Astrocyte (in vitro differentiated cells and primary cell): Measurements from ENCODE around the gene LRBA. TPM values are rescaled to one million over a fixed set of nuclear protein-coding genes. Genes with fewer than 3 reads are reported as not detected.

Experiments
- DNase-seq: peaks from one replicate; pipeline ENCODE4 v3.0.0-alpha.2; 2010; ENCODE audit warnings: low read depth
- FAIRE-seq: peaks from 2 replicates; lab custom pipeline; 2011; peaks lifted over from hg19 to GRCh38; lab: Jason Lieb, UNC
- H2AFZ ChIP-seq: 2 replicates; pipeline ENCODE4 v1.6.0; 2012; ENCODE audit warnings: low read depth, low read length, inconsistent platforms
- H3K27ac ChIP-seq: 2 replicates; pipeline ENCODE4 v1.5.1; 2011; ENCODE audit warnings: low read depth, low read length, inconsistent platforms
- H3K27me3 ChIP-seq: 2 replicates; pipeline ENCODE4 v1.6.0; 2011; ENCODE audit warnings: low read length, inconsistent platforms; ENCODE audit not compliant: insufficient read depth
- H3K36me3 ChIP-seq: 2 replicates; pipeline ENCODE4 v1.5.1; 2011; ENCODE audit warnings: low read length, inconsistent platforms; ENCODE audit not compliant: insufficient read depth
- H3K4me1 ChIP-seq: 2 replicates; pipeline ENCODE4 v1.5.1; 2011; ENCODE audit warnings: low read length, inconsistent platforms; ENCODE audit not compliant: insufficient read depth
- H3K4me2 ChIP-seq: 2 replicates; pipeline ENCODE4 v1.6.0; 2012; ENCODE audit warnings: low read length, inconsistent platforms
- H3K4me3 ChIP-seq: 2 replicates; pipeline ENCODE4 v1.5.1; 2011; ENCODE audit warnings: low read depth, mild to moderate bottlenecking, low read length, inconsistent platforms; ENCODE audit not compliant: insufficient read depth
- H3K79me2 ChIP-seq: 2 replicates; pipeline ENCODE4 v1.6.0; 2012; ENCODE audit warnings: mild to moderate bottlenecking, low read length, inconsistent platforms; ENCODE audit not compliant: insufficient read depth
- H3K9ac ChIP-seq: 2 replicates; pipeline ENCODE4 v1.6.0; 2012; ENCODE audit warnings: mild to moderate bottlenecking, low read length, inconsistent platforms
- H3K9me3 ChIP-seq: 2 replicates; pipeline ENCODE4 v1.5.1; 2012; ENCODE audit warnings: low read depth, mild to moderate bottlenecking, low read length, inconsistent platforms; ENCODE audit not compliant: insufficient read depth
- H4K20me1 ChIP-seq: 2 replicates; pipeline ENCODE4 v1.6.0; 2012; ENCODE audit warnings: low read length, inconsistent platforms; ENCODE audit not compliant: insufficient read depth
- H3K27ac Mint-ChIP-seq: one replicate; pipeline ENCODE4 v1.8.0; 2021; ENCODE audit warnings: mild to moderate bottlenecking, mixed read lengths; ENCODE audit not compliant: unreplicated experiment
- H3K27me3 Mint-ChIP-seq: one replicate; pipeline ENCODE4 v1.8.0; 2021; ENCODE audit warnings: low read depth, mixed read lengths; ENCODE audit not compliant: unreplicated experiment
- H3K36me3 Mint-ChIP-seq: one replicate; pipeline ENCODE4 v1.8.0; 2021; ENCODE audit warnings: low read depth, mixed read lengths; ENCODE audit not compliant: unreplicated experiment
- H3K4me1 Mint-ChIP-seq: one replicate; pipeline ENCODE4 v1.8.0; 2021; ENCODE audit warnings: low read depth, mixed read lengths; ENCODE audit not compliant: unreplicated experiment
- H3K4me3 Mint-ChIP-seq: one replicate; pipeline ENCODE4 v1.8.0; 2021; ENCODE audit warnings: mild to moderate bottlenecking, moderate library complexity, mixed read lengths; ENCODE audit not compliant: unreplicated experiment
- H3K9me3 Mint-ChIP-seq: one replicate; pipeline ENCODE4 v1.8.0; 2021; ENCODE audit warnings: mild to moderate bottlenecking, mixed read lengths; ENCODE audit not compliant: unreplicated experiment
- CTCF ChIP-seq: IDR thresholded peaks from 2 replicates; pipeline ENCODE4 v1.5.1; 2011; ENCODE audit warnings: low read depth, mild to moderate bottlenecking, inconsistent platforms, low read length, moderate library complexity; ENCODE audit not compliant: insufficient read depth
- EZH2 ChIP-seq: IDR thresholded peaks from 2 replicates; pipeline ENCODE4 v1.6.1; 2012; ENCODE audit warnings: mild to moderate bottlenecking, low read length, inconsistent platforms; ENCODE audit not compliant: insufficient read depth
- total RNA-seq: library from RNA; stranded (reverse); gene quantifications from 2 replicates; pipeline ENCODE4 v1.2.1, GENCODE V29; 2021

Gene LRBA
- total RNA-seq, 1 donor from 2014 or later, result 25.3 TPM

DNA sequence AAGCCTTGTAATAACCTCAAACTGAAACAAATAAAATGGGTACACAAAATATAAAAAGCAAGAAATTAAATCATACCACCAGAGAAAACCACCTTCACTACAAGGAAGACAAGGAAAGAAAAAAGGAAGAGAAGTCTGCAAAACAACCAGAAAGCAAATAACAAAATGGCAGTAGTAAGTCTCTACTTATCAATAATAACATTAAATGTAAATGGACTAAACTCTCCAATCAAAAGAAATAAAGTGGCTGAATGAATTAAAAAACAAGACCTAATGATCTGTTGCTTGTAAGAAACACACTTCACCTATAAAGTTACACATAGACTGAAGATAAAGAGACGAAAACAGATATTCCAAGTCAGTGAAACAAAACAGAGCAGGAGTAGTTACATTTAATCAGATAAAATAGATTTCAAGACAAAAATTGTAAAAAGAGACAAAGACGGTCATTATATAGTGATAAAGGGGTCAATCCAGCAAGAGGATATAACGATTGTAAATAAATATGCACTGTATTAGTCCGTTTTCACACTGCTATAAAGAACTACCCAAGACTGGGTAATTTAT, 289.0 kb downstream of the LRBA start:
- Histone ChIP-seq H3K4me2 (no peak overlapping the region), H3K4me3 (no peak overlapping the region), H3K4me1 (no peaks in the 10 kb centered on the region), H3K27me3 (no peaks in the 10 kb centered on the region), H3K79me2 (no peaks in the 10 kb centered on the region), H3K9me3 (peaks cover 3% of the 10 kb centered on the region), H3K36me3 (no peaks in the 10 kb centered on the region), H3K27ac (no peak overlapping the region), H3K9ac (no peak overlapping the region), H4K20me1 (no peaks in the 10 kb centered on the region), H2AFZ (no peak overlapping the region)
- no peak for TF ChIP-seq EZH2
- Mint-ChIP-seq H3K27me3 (no peaks in the 10 kb centered on the region), H3K4me1 (no peaks in the 10 kb centered on the region), H3K27ac (no peak overlapping the region), H3K4me3 (no peak overlapping the region), H3K36me3 (peaks cover 16% of the 10 kb centered on the region), H3K9me3 (peaks cover 11% of the 10 kb centered on the region)
- DNase-seq (no peak), FAIRE-seq (no peak)

DNA sequence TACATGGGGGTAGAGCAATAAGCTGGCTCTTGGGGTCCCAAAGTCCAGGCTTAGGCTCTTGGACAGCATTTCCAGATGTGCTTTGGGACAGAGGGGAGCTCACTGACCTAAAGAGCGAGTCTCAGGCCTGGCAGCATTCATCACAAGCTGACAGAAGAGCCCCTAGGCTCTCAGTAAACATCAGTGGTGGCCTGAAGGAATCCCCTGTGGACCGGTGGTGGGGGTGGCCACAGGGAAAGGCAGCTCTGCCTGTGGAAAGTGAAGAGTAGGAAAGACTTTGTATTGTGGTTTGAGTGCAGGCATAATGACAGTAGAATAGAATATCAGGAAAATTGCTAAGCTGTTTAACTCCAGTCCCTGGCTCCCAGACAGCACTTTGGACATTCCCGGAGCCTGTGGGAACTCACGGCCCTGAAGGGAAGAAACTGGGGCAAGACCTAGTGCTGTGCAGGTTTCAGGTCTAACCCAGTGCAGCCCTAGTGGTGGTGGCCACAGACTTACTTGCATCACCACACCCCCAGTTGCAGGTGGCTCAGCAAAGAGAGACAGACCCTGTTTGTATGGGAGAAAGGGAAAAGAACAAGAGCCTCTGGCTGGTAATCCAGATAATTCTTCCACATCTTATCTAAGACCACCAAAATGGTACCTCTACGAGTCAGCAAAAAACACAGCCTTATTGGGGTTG, 291.2 kb downstream of the LRBA start:
- Mint-ChIP-seq H3K4me1 (no peaks in the 10 kb centered on the region), H3K27ac (no peak overlapping the region)
- H3K9ac ChIP-seq, result no peak overlapping the region

DNA sequence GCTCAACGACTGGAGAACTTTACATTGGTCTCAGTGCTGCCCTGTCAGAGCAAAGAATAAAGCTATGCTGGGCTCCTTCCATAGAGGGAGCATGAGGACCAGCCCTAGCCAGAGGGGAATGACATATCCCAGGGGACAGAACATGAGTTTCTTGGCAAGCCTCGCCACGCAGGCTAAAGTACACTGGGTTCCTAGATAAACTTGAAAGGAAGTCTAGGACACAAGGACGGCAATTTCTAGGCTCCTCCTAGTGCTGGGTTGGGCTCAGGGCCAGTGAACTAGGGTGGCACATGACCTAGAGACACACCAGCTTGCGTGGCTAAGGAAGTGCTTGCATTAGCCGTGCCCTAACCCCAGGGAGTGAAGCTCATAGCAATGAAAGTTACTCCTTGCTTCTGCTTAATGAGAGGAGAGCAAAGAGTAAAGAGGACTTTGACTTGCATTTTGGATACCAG, 292.1 kb downstream of the LRBA start:
- no peaks in the 10 kb centered on the region for H3K4me1 ChIP-seq
- Mint-ChIP-seq H3K27me3 (no peaks in the 10 kb centered on the region), H3K4me1 (no peaks in the 10 kb centered on the region), H3K4me3 (no peak overlapping the region), H3K9me3 (peaks cover 6% of the 10 kb centered on the region), H3K27ac (no peak overlapping the region), H3K36me3 (peaks cover 10% of the 10 kb centered on the region)
- H3K79me2 ChIP-seq, result no peaks in the 10 kb centered on the region
- TF ChIP-seq CTCF (no peak), EZH2 (no peak)
- no peak overlapping the region for H2AFZ ChIP-seq
- H3K27me3 ChIP-seq, result no peaks in the 10 kb centered on the region
- FAIRE-seq (no peak), DNase-seq (no peak)
- H3K9ac ChIP-seq, result no peak overlapping the region
- no peak overlapping the region for H3K4me3 ChIP-seq
- H3K9me3 ChIP-seq, result peaks cover 3% of the 10 kb centered on the region
- no peaks in the 10 kb centered on the region for H3K36me3 ChIP-seq
- no peak overlapping the region for H3K27ac ChIP-seq
- no peaks in the 10 kb centered on the region for H4K20me1 ChIP-seq
- H3K4me2 ChIP-seq, result no peak overlapping the region

More for the DNA sequence above, 291.2 kb downstream of the LRBA start:
- FAIRE-seq (no peak), DNase-seq (no peak)
- TF ChIP-seq EZH2 (no peak), CTCF (no peak)
- Histone ChIP-seq H3K27me3 (no peaks in the 10 kb centered on the region), H3K9me3 (peaks cover 3% of the 10 kb centered on the region), H3K27ac (no peak overlapping the region), H3K36me3 (no peaks in the 10 kb centered on the region), H3K4me3 (no peak overlapping the region), H3K4me2 (no peak overlapping the region), H3K4me1 (no peaks in the 10 kb centered on the region), H2AFZ (no peak overlapping the region), H3K79me2 (no peaks in the 10 kb centered on the region), H4K20me1 (no peaks in the 10 kb centered on the region)
- H3K27me3 Mint-ChIP-seq, result no peaks in the 10 kb centered on the region
- peaks cover 10% of the 10 kb centered on the region for H3K36me3 Mint-ChIP-seq
- H3K4me3 Mint-ChIP-seq, result no peak overlapping the region
- peaks cover 6% of the 10 kb centered on the region for H3K9me3 Mint-ChIP-seq
